Measurements from ENCODE around the gene GFPT2. TPM values are rescaled to one million over a fixed set of nuclear protein-coding genes. Genes with fewer than 3 reads are reported as not detected.

GFPT2 gene
- total RNA-seq, 2 donors from 2014 or later: 0.36 to 0.45 TPM

DNA sequence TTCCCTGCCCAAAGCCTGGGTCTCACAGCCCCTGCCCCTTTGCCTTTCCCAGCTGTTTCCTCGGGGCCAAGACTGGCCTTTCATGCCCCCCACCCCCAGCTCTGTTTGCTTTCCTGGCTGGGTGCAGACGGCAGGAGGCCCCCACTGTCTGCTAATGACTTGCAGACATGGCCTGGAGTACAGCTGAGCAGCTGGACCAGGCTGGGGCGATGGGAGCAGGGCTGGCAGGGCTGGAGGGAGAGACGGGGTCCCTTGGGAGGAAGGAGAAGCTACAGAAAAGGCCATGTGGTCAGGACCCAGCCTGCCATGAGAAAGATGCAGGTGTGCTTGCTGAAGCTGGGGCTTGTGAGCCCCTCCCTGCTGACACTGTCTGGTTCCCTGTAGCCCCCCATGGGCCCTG lies 28.3 kb upstream of the GFPT2 start:
- Mint-ChIP-seq H3K27ac (no peak overlapping the region), H3K9me3 (no peaks in the 10 kb centered on the region), H3K36me3 (no peaks in the 10 kb centered on the region)
- ATAC-seq: no peak
- DNase-seq (ENCODE audit: low spot score in 2 of 2): no peak

DNA sequence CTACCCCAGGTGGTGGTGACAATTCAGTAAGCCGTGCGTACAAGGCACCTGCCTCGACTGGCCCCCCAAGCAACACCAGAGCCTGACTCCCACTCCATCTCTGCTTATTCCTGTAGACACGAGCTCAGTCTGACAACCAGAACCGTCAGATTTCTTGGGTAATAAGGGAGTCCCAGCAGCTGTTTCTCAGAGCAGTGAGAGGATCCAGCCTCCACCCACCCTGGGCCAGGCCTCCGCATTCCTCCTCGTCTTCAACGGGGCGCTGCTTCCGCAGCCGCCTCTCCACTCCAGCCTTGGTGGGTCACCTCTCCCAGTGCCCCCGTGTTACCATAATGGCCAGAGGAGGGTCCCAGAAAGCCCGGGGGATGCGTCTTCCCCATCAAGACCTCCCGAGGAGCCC lies 27.7 kb upstream of the GFPT2 start:
- H3K36me3 Mint-ChIP-seq: no peaks in the 10 kb centered on the region
- no peak for ATAC-seq
- no peak for DNase-seq (ENCODE audit: low spot score in 2 of 2)
- H3K9me3 Mint-ChIP-seq: no peaks in the 10 kb centered on the region
- H3K27ac Mint-ChIP-seq: no peak overlapping the region

DNA sequence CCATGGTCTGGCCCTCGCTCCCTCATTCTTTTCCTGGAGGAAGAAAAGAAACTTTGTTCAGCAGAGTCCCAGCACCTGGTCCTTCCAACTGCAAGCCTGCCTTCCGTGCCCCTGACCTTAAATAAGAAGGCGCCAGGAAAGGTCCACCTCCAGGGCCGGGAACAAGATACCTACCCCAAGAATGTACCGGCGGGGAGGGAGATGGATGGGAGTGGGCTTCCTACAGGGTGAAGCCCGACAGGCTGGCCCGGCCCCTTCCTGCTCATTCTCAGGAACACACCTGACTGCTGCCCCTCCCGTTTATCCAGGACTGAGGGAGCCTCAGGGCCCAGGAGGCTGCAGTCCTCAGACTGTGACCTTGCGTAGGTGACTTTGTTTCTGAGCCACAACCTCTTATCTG lies 27.3 kb upstream of the GFPT2 start:
- no peaks in the 10 kb centered on the region for H3K36me3 Mint-ChIP-seq
- no peak overlapping the region for H3K27ac Mint-ChIP-seq
- no peak for ATAC-seq
- no peaks in the 10 kb centered on the region for H3K9me3 Mint-ChIP-seq
- DNase-seq (ENCODE audit: low spot score in 2 of 2): no peak

DNA sequence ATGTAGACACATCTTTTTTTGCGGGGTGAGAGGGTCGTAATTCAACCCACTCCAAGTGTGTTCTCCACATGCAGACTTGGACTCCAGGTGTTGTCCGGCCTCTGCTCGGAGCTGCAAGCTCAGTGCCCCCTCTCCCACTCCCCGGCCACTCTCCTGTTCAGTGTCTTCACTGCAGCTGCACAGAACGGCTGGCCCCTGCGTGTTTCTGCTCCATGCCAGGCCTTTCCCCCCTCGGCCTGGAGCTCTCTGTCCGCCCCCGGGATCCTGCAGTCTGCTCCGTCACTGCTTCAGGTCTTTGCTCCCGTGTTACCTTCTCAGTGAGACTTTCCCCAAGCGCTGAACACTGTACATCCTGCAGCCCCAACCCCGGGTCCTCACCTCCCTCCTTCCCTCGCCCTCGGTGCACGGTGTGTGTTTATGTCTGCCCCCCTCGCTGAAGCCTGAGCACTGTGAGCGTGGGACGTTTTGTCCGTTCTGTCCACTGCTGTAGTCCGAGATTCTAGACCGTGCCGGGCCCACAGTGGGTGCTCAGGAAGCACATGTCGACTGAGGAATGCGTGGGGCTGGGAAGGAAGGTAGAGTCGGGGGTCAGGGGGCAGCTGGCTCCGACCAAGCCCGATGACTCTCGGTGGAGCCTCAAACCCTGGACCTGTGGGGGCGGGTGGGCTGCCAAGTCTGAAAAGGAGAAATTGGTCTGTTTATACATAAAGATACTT lies 26.4 kb upstream of the GFPT2 start:
- no peak for DNase-seq (ENCODE audit: low spot score in 2 of 2)
- H3K27ac Mint-ChIP-seq: peak overlapping the region in 1 of 2 donors; percentile 8
- no peaks in the 10 kb centered on the region for H3K9me3 Mint-ChIP-seq
- ATAC-seq: no peak
- no peaks in the 10 kb centered on the region for H3K36me3 Mint-ChIP-seq

DNA sequence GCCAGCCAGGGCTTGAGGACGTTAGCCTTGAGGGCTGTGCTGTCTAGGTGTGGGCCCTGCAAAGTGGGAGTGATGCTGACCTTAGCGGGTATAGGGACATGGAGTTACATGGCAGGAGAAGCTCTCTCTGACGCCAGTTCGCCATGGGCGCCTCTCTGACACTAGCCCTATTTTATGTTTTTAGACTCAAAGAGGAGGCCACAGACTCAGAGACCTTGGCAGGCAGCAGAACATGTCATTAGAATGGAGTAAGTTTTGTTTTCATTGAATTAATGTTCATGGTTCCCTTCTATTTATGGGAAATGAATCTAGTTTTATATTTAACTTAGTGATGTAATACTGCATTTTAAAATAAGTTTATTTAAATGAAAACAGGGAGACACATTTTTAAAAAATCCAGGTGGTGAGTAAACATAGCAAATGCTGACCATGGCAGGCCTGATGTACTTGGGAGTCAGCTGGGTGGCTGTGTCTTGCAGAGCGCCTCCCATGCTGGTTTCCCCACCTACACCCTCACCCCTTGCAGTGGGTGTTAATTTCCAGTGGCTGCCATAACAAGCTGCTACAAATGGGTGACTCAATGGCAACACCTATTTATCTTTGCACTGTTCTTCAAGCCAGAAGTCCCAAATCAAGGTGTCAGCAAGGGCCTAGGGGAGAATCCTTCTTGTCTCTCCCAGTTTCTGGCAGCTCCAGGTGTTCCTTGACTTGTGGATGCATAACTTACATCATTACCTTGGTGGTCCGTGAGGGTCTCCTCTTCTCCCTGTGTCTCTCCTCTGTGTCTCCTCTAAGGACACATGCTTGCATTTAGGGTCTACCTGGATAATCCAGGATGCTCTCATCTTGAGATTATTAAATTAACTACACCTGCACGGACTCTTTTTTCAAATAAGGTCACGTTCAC lies 25.6 kb upstream of the GFPT2 start:
- no peak overlapping the region for H3K27ac Mint-ChIP-seq
- no peaks in the 10 kb centered on the region for H3K9me3 Mint-ChIP-seq
- H3K36me3 Mint-ChIP-seq: no peaks in the 10 kb centered on the region
- ATAC-seq (no peak), DNase-seq (ENCODE audit: low spot score in 2 of 2) (no peak)

DNA sequence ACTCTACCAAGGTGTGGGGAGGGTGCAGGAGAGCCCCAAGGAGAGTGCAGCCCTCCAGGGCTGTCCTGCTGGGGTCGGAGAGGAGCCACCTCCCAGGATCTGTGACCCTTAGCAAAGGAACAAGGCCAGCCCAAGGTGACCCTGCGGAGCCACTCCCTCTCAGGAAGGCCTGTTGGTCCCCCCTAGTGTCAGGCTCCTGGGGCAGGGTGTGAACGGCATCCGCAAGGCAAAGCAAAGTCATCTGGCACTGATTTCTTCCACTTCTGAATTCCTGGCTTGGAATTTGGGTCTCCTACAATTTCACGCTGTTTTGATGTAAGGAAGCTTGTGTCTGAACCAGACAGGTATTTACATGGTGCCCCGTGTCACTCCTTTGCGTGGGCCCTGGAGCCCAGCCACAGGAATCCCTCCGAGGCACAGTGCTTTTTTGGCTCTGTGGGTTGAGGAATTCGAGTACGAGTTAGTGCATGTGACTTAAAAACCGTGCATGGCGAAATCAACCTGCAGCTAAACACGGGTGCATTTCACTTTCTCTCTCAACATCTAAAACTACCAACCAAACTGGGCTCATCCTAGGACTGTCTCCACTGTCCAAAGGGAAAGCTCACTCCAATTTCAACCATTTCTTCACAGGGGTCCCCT lies 24.5 kb upstream of the GFPT2 start:
- no peaks in the 10 kb centered on the region for H3K9me3 Mint-ChIP-seq
- no peaks in the 10 kb centered on the region for H3K36me3 Mint-ChIP-seq
- no peak for DNase-seq (ENCODE audit: low spot score in 2 of 2)
- no peak for ATAC-seq
- no peak overlapping the region for H3K27ac Mint-ChIP-seq

DNA sequence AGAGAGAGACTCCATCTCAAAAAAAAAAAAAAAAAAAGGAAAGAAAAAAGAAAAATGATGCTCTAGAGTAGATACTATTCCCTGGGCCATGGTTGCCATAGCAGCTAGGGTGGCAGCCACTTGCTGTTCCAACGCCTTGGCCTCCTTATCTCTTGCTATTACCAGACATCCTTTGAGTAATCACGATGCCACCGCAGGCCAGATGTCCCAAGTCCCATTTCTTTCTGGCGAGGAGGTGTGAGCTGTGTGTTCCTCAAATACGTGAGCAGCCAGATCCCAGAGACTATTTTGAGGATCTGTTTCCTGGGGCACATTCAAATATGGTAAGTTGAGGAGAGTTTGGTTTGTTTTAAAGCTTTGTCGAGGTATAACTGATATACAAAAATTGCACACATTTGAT lies 23.4 kb upstream of the GFPT2 start:
- ATAC-seq (no peak), DNase-seq (ENCODE audit: low spot score in 2 of 2) (no peak)
- Mint-ChIP-seq H3K9me3 (no peaks in the 10 kb centered on the region), H3K36me3 (no peaks in the 10 kb centered on the region), H3K27ac (no peak overlapping the region)

DNA sequence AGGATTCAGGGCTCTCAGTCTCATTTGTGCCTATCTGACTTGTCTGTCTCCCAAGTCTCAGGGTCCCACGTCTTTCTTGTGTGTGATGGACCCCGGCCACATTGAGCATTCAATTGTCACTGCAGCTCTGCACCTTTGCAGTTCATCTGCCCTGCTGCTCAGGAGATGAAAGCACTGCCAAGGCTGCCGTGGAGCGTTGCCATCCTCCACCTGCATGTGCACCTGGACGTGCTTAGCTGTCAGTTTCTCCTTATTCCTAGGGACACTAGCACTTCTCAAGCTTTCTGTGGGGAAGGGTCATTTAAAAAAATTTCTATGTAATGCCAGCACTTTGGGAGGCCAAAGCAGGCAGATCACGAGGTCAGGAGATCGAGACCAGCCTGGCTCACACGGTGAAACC lies 22.8 kb upstream of the GFPT2 start:
- Mint-ChIP-seq H3K9me3 (no peaks in the 10 kb centered on the region), H3K36me3 (no peaks in the 10 kb centered on the region), H3K27ac (no peak overlapping the region)
- ATAC-seq (no peak), DNase-seq (ENCODE audit: low spot score in 2 of 2) (no peak)

DNA sequence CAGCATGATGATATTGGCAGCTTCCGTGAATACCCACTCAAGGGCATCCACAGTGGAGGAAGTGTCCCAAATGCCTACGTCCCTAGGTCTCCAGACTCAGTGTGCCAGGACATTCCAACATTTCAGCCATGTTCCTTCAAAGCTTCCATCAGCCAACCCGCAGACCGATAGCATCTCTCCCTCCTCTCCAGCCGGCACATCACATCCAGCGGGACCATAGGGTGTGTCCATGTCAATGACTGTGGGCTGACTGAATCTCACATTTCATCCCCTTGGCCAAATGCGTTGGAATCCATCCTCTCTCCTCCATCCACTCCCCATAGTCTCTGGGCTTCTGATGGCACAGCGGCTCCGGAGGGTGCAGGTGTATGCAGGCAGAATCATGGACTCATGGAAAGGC lies 22.2 kb upstream of the GFPT2 start:
- H3K36me3 Mint-ChIP-seq: no peaks in the 10 kb centered on the region

DNA sequence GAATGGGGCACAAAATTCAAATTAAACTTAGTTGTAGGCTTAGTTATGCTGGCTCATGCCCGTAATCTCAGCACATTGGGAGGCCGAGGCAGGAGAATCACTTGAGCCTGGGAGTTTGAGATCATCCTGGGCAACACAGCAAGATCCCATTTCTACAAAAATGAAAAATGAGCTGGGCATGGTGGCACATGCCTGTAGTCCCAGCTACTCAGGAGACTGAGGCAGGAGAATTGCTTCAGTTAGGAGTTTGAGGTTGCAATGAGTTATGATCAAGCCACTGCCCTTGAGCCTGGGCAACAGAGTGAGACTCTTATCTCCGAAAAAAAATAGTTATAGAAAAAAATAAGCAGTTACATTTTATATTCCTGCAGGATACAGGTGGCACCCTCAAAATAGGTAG lies 20.7 kb upstream of the GFPT2 start:
- Mint-ChIP-seq H3K36me3 (no peaks in the 10 kb centered on the region), H3K9me3 (no peaks in the 10 kb centered on the region), H3K27ac (no peak overlapping the region)
- ATAC-seq (no peak), DNase-seq (ENCODE audit: low spot score in 2 of 2) (no peak)

More for the DNA sequence above, 22.2 kb upstream of the GFPT2 start:
- DNase-seq (ENCODE audit: low spot score in 2 of 2) (no peak), ATAC-seq (no peak)
- Mint-ChIP-seq H3K27ac (no peak overlapping the region), H3K9me3 (no peaks in the 10 kb centered on the region)

DNA sequence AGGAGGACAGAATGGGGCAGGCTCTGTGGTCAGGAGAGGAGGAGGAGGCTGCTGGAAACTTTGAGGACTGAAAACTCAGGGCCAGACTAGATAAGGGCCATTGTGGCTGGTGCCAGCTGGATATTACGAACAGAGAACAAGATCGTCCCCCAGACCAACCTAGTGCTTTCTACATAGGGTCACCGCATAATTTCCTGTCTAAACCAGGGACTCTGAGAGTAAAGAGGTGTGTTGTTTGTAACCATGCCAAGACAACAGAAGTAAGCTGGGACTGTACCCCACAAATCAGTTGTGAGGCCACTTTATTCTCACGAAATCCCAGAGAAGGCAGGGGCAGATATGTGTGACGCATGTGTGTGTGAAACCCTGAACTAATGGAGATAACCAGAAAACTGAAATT lies 20.3 kb upstream of the GFPT2 start:
- Mint-ChIP-seq H3K9me3 (no peaks in the 10 kb centered on the region), H3K36me3 (no peaks in the 10 kb centered on the region)

DNA sequence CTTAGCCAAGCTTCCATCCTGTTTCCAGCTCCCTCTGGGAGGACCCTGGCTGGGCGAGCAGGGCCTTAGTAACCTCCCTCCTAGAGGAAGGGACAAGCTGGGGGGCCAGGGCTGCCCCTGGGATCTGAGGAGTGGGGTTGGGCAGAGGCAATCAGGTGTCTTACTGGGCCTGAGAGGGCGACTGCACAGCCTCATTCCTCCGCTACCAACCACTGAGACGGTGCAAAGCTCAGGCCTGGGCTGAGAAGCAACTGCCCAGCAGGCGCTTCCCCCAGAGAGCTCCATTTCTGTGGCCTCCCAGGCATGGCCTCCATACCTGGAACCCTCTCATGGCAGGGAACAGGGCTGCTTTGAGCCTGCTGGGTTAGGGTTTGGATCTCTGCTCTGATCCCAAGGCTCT lies 18.8 kb upstream of the GFPT2 start:
- Mint-ChIP-seq H3K27ac (no peak overlapping the region), H3K36me3 (no peaks in the 10 kb centered on the region), H3K9me3 (no peaks in the 10 kb centered on the region)
- DNase-seq (ENCODE audit: low spot score in 2 of 2): no peak
- ATAC-seq: no peak

More for the DNA sequence above, 20.3 kb upstream of the GFPT2 start:
- DNase-seq (ENCODE audit: low spot score in 2 of 2): no peak
- no peak for ATAC-seq
- H3K27ac Mint-ChIP-seq: no peak overlapping the region

DNA sequence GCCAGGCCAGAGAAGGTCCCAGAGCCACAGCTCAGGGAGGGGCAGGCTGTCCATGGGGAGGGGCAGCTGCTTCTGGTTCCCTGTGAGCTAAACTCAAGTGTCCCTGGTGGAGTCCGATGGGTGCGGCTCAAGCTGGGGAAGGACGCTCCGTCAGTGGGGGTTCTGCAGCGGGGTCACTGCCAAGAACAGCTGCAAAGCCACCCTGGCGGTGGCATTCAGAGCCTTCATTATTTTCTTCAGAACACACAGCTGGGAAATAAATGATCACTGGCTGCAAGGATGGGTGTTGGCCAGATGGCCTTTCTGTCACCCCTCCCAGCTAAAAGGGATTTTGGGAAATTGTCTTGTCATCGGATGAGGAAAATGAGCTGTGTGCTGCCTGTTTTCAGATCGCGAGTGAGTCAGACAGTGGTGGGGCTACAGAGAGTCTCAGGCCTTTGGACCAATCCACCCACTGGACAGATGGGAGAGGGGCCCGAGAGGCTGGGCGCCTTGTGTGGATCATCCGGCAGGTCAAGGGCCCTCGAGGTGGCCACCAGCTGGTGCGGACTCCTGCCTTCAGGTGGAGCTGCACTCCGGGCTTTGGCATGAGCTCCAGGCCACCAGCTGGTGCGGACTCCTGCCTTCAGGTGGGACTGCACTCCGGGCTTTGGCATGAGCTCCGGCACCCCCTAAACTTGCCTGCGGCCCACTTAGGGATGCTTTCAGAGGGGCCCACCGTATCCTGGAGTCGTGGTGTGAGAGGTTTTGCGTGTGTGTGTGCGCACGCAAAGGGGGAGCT lies 17.9 kb upstream of the GFPT2 start:
- H3K36me3 Mint-ChIP-seq: no peaks in the 10 kb centered on the region
- H3K27ac Mint-ChIP-seq: no peak overlapping the region
- ATAC-seq (no peak), DNase-seq (ENCODE audit: low spot score in 2 of 2) (no peak)
- H3K9me3 Mint-ChIP-seq: no peaks in the 10 kb centered on the region

DNA sequence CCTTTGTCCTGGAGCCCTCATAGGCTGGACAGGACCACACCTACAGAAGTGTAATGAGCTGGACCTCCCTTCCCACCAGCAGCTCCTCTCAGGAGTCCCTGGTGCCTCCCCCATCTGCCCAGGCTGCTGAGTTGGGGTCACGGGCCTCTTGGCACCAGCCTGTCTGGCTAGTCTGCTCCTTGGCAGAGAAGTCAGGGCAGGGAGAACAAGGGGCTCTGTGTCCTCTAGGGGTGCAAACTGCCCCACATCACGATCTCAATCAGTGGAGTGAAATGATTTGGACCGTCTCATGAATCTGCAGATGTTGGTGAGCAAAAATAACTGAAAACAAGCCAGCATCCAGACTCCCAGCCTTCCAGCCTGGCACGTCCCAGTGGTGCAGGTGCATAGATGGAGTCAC lies 14.9 kb upstream of the GFPT2 start:
- H3K9me3 Mint-ChIP-seq: no peaks in the 10 kb centered on the region
- ATAC-seq (no peak), DNase-seq (ENCODE audit: low spot score in 2 of 2) (no peak)
- no peaks in the 10 kb centered on the region for H3K36me3 Mint-ChIP-seq
- no peak overlapping the region for H3K27ac Mint-ChIP-seq

DNA sequence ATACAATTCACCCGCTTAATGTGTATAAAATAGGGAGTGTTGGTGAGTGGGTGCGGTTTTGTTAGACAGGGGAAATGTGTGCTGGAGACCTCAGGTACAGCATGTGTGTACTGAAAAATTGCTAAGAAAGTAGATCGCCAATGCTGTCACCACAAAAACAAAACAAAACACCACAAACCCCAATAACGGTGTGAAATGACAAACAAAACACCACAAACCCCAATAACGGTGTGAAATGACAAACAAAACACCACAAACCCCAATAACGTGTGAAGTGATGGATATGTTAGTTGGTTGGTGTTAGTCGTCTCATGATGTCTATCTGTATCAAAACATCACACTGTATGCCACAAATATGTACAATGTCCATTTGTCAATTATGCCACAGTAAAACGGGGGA lies 14.2 kb upstream of the GFPT2 start:
- ATAC-seq: peak in 1 of 2 donors; percentile 44
- no peaks in the 10 kb centered on the region for H3K36me3 Mint-ChIP-seq
- no peak for DNase-seq (ENCODE audit: low spot score in 2 of 2)
- no peak overlapping the region for H3K27ac Mint-ChIP-seq
- H3K9me3 Mint-ChIP-seq: no peaks in the 10 kb centered on the region

DNA sequence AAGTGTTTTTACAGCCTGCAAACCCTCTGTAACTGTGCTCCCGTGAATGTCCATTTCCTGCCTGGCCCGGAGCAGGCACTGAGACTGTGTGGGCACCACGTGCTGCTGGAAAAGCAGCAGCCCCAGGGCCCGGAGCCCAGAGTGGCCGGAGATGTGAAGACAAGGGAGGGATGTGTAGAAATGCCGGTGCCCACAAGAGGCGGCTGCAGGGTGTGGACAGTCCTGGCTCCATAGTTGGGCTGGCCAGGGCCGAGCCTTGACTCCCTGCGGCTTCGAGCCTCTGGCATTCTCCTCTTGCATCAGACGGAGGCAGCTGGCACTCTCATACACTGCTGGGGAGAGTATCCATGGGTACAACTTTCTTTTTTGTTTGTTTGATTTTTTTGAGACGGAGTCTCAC lies 13.2 kb upstream of the GFPT2 start:
- H3K9me3 Mint-ChIP-seq: no peaks in the 10 kb centered on the region
- ATAC-seq: no peak
- no peaks in the 10 kb centered on the region for H3K36me3 Mint-ChIP-seq
- H3K27ac Mint-ChIP-seq: peak overlapping the region in 1 of 2 donors; percentile 57
- no peak for DNase-seq (ENCODE audit: low spot score in 2 of 2)

DNA sequence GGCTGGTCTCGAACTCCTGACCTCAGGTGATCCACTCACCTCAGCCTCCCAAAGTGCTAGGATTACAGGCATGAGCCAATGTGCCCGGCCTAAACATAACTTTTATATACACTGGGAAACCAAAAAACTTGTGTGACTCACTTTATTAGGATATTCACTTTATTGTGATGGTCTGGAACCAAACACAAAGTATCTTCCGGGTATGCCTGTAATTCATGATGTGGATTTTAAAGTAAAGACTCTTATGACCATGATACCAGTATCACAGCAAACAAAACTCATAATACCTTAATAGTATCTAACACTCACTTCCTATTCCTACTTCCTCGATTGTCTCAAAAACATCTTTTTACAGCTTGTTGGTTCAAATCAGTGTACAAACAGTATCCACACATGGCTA lies 12.7 kb upstream of the GFPT2 start:
- no peaks in the 10 kb centered on the region for H3K9me3 Mint-ChIP-seq
- no peaks in the 10 kb centered on the region for H3K36me3 Mint-ChIP-seq
- ATAC-seq (no peak), DNase-seq (ENCODE audit: low spot score in 2 of 2) (no peak)
- H3K27ac Mint-ChIP-seq: no peak overlapping the region

All from activated naive CD4-positive, alpha-beta T cell treated with anti-CD3 and anti-CD28 coated beads, Interleukin-2, amount 50 U/mL, for 72 hours (primary cell).